ENCODE data around the gene SATB2.

Gene SATB2

GRCh38 chr2:199303728-199304177, 154.0 kb downstream of the SATB2 start:
- DNase-seq (ENCODE audit: low read depth): peak; percentile 100
- no peak overlapping the region; the same call in 1 of the 2 replicates for H3K4me3 ChIP-seq (ENCODE audit: low read length)

GRCh38 chr2:199302851-199303250, 154.9 kb downstream of the SATB2 start:
- H3K4me3 ChIP-seq (ENCODE audit: low read length): no peak overlapping the region
- no peak for TF ChIP-seq CTCF (conservative IDR thresholded peaks at IDR 0.05; ENCODE audit: low read length)
- peak; percentile 76 for DNase-seq (ENCODE audit: low read depth)

More at GRCh38 chr2:199303728-199304177, 154.0 kb downstream of the SATB2 start:
- no peak for TF ChIP-seq CTCF (conservative IDR thresholded peaks at IDR 0.05; ENCODE audit: low read length)

GRCh38 chr2:199288424-199288823, 169.3 kb downstream of the SATB2 start:
- no peak overlapping the region for H3K4me3 ChIP-seq (ENCODE audit: low read length)
- no peak for TF ChIP-seq CTCF (conservative IDR thresholded peaks at IDR 0.05; ENCODE audit: low read length)
- DNase-seq (ENCODE audit: low read depth): no peak

GRCh38 chr2:199282309-199282708, 175.4 kb downstream of the SATB2 start:
- TF ChIP-seq CTCF (conservative IDR thresholded peaks at IDR 0.05; ENCODE audit: low read length): no peak
- DNase-seq (ENCODE audit: low read depth): no peak
- H3K4me3 ChIP-seq (ENCODE audit: low read length): no peak overlapping the region

- no peak for TF ChIP-seq CTCF (conservative IDR thresholded peaks at IDR 0.05; ENCODE audit: low read length)
Observed at GRCh38 chr2:199279146-199279545, 178.6 kb downstream of the SATB2 start.

GRCh38 chr2:199278099-199278498, 179.6 kb downstream of the SATB2 start:
- no peak for DNase-seq (ENCODE audit: low read depth)
- no peak overlapping the region for H3K4me3 ChIP-seq (ENCODE audit: low read length)
- TF ChIP-seq CTCF (conservative IDR thresholded peaks at IDR 0.05; ENCODE audit: low read length): no peak

More at GRCh38 chr2:199279146-199279545, 178.6 kb downstream of the SATB2 start:
- DNase-seq (ENCODE audit: low read depth): no peak
- H3K4me3 ChIP-seq (ENCODE audit: low read length): no peak overlapping the region

GRCh38 chr2:199273042-199273511, 184.7 kb downstream of the SATB2 start:
- no peak for TF ChIP-seq CTCF (conservative IDR thresholded peaks at IDR 0.05; ENCODE audit: low read length)
- peak; percentile 88 for DNase-seq (ENCODE audit: low read depth)
- no peak overlapping the region for H3K4me3 ChIP-seq (ENCODE audit: low read length)

All from AG10803 (cell line).